GM12878 (cell line): ENCODE data around the gene VSTM1.

Experiments
- ATF7 ChIP-seq: fragments of 450-650 bp; IDR thresholded peaks from 2 replicates; pipeline ENCODE4 v1.6.1; 2016; ENCODE audit warnings: low read depth, mild to moderate bottlenecking
- MYC ChIP-seq: IDR thresholded peaks from 2 replicates; pipeline ENCODE4 v1.6.1; 2011; ENCODE audit warnings: mild to moderate bottlenecking, low read length, moderate library complexity, inconsistent platforms; ENCODE audit not compliant: insufficient read depth, insufficient replicate concordance, insufficient read length, severe bottlenecking
- NFYB ChIP-seq: IDR thresholded peaks from 2 replicates; pipeline ENCODE4 v1.6.1; 2011; ENCODE audit warnings: low read depth, mild to moderate bottlenecking, low read length, improper control_type of control experiment, moderate library complexity; ENCODE audit not compliant: insufficient read depth
- POLR2AphosphoS5 ChIP-seq: IDR thresholded peaks from 2 replicates; pipeline ENCODE4 v1.6.1; 2011; ENCODE audit warnings: mild to moderate bottlenecking, low read length, inconsistent platforms
- TF ChIP-seq, protein P1 (sequence below), 3 experiments: IDR thresholded peaks in 2 of 3; conservative IDR thresholded peaks in 1 of 3; 2 replicates each; pipeline ENCODE4 v1.5.1; 2011; ENCODE audit warnings: low read depth in 3 of 3, low read length in 3 of 3, mild to moderate bottlenecking in 3 of 3, control low read depth in 2 of 3, moderate library complexity in 2 of 3, inconsistent platforms in 1 of 3, mixed read lengths in 1 of 3; ENCODE audit not compliant: control insufficient read depth in 2 of 3, insufficient read depth in 1 of 3; ENCODE audit errors: extremely low read depth in 1 of 3

DNA sequence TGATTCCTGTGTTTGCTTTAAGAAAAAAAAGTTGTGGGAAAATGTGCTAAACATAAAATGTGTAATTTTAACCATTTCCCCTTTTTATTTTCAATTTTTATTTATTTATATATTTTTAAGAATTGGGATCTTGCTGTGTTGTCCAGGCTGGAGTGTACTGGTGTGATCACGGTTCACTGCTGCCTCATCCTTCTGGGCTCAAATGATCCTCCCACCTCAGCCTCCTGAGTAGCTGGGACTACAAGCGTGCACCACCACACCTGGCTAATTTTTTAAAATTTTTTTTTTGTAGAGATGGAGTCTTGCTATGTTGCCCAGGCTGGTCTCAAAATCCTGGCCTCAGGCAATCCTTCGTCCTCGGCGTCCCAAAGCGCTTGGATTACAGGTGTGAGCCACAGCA lies 53.2 kb downstream of the VSTM1 start:
- TF ChIP-seq, protein P1, sequence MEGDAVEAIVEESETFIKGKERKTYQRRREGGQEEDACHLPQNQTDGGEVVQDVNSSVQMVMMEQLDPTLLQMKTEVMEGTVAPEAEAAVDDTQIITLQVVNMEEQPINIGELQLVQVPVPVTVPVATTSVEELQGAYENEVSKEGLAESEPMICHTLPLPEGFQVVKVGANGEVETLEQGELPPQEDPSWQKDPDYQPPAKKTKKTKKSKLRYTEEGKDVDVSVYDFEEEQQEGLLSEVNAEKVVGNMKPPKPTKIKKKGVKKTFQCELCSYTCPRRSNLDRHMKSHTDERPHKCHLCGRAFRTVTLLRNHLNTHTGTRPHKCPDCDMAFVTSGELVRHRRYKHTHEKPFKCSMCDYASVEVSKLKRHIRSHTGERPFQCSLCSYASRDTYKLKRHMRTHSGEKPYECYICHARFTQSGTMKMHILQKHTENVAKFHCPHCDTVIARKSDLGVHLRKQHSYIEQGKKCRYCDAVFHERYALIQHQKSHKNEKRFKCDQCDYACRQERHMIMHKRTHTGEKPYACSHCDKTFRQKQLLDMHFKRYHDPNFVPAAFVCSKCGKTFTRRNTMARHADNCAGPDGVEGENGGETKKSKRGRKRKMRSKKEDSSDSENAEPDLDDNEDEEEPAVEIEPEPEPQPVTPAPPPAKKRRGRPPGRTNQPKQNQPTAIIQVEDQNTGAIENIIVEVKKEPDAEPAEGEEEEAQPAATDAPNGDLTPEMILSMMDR (IDR thresholded peaks at IDR 0.05 in 2 of 3, conservative IDR thresholded peaks at IDR 0.05 in 1 of 3; ENCODE audit: control insufficient read depth in 2 of 3, extremely low read depth in 1 of 3, insufficient read depth in 1 of 3, low read depth in 3 of 3, low read length in 3 of 3) = no peak
- no peak for TF ChIP-seq POLR2AphosphoS5
- no peak for TF ChIP-seq MYC
- no peak for TF ChIP-seq NFYB
- TF ChIP-seq ATF7 = no peak
